ACC112 (cell line): ENCODE results near the gene ARHGEF16.
A peak's percentile ranks its signal among the peaks of the same experiment; 100 is the strongest.

Source experiments
- H2AFZ ChIP-seq: fragments of 200-600 bp; sonication (generic); one replicate; pipeline ENCODE4 v1.6.0; 2017; ENCODE audit warnings: antibody characterized with exemption, low read length; ENCODE audit not compliant: unreplicated experiment
- H3K27ac ChIP-seq: fragments of 200-600 bp; sonication (generic); 2 replicates; pipeline ENCODE4 v1.5.1; 2014; ENCODE audit warnings: low read depth, mild to moderate bottlenecking, antibody characterized with exemption, low read length, moderate library complexity
- H3K27me3 ChIP-seq: fragments of 200-600 bp; sonication (generic); 2 replicates; pipeline ENCODE4 v1.6.1; 2014; ENCODE audit warnings: mild to moderate bottlenecking, antibody characterized with exemption, low read length, moderate library complexity, mixed read lengths; ENCODE audit not compliant: insufficient read depth
- H3K36me3 ChIP-seq: fragments of 200-600 bp; sonication (generic); 2 replicates; pipeline ENCODE4 v1.6.1; 2016; ENCODE audit warnings: mild to moderate bottlenecking, antibody characterized with exemption, low read length, moderate library complexity, mixed read lengths; ENCODE audit not compliant: insufficient read depth
- H3K4me1 ChIP-seq: fragments of 200-600 bp; sonication (generic); one replicate; pipeline ENCODE4 v1.6.1; 2016; ENCODE audit warnings: low read length, mixed read lengths; ENCODE audit not compliant: insufficient read depth, unreplicated experiment, control insufficient read depth
- H3K4me3 ChIP-seq: fragments of 200-600 bp; sonication (generic); 2 replicates; pipeline ENCODE4 v1.5.1; 2014; ENCODE audit warnings: mild to moderate bottlenecking, low read depth, low read length
- H3K79me2 ChIP-seq: fragments of 200-600 bp; sonication (generic); one replicate; pipeline ENCODE4 v1.6.0; 2016; ENCODE audit warnings: low read length; ENCODE audit not compliant: control insufficient read depth, unreplicated experiment, insufficient read depth

ARHGEF16 gene

DNA sequence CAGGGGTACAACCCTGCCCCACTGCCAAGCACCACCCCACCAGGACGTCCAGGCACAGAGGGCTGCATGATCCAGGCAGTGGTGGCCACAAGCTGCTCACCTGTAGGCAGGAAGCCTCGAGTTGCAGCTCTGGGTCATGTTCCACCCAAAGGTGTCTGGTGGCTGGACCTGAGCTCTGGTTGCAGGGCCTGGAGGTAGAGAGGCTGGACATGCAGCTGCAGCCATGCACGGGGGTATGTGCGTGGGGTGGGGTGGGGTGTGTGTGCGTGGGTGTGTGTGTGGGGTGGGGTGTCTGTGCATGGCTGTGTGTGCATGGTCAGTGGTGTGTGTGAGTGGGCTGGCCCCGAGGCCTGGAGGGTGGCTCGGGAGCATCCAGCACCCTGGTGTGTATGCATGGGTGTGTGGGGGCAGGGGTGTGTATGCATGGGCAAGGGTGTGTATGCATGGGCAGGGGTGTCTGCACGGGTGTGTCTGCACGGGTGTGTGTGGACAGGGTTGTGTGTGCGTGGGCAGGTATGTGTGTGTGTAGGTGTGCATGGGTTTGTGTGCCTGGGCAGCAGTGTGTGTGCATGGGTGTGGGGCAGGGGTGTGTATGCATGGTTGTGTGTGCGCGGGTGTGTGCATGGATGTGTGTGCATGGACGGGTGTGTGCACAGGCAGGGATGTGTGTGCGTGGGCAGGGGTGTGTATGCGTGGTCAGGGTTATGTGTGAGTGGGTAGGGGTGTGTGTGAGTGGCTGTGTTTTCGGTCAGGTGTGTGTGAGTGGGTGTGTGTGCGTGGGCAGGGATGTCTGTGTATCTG lies 15.6 kb downstream of the ARHGEF16 start:
- no peaks in the 10 kb centered on the region for H3K36me3 ChIP-seq

DNA sequence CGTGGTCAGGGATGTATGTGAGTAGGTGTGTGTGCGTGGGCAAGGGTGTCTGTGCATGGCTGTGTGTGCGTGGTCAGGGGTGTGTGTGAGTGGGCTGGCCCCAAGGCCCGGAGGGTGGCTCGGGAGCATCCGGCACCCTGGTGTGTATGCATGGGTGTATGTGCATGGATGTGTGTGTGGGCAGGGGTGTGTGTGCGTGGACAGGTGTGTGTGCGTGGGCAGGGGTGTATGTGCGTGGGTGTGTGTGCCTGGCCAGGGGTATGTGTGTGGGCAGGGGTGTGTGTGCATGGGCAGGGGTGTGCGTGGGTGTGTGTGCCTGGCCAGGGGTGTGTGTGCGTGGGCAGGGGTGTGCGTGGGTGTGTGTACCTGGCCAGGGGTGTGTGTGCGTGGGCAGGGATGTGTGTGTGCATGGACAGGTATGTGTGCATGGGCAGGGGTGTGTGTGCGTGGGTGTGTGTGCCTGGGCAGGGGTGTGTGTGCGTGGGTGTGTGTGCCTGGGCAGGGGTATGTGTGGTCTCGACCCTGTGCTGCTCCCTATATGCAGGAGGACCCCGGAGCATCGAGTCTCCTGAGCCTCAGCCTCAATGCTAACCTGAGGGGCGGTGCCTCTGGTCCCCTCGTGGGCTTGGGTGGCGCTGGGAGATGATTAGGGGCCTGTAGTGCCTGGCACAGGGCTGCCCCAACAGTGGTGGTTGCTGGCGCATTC lies 16.3 kb downstream of the ARHGEF16 start:
- H3K36me3 ChIP-seq = no peaks in the 10 kb centered on the region
- peaks cover 37% of the 10 kb centered on the region for H3K4me1 ChIP-seq
- 0 out of 2 replicates have a peak overlapping the region, but pooled peaks have one; percentile 12 for H3K4me3 ChIP-seq
- H2AFZ ChIP-seq = no peak overlapping the region
- H3K79me2 ChIP-seq = no peaks in the 10 kb centered on the region
- H3K27ac ChIP-seq = peak overlapping the region; percentile 70
- no peaks in the 10 kb centered on the region for H3K27me3 ChIP-seq

More for the DNA sequence above, 15.6 kb downstream of the ARHGEF16 start:
- Histone ChIP-seq H3K4me3 (no peak overlapping the region), H3K27me3 (no peaks in the 10 kb centered on the region), H2AFZ (no peak overlapping the region), H3K79me2 (no peaks in the 10 kb centered on the region), H3K4me1 (peaks cover 37% of the 10 kb centered on the region), H3K27ac (no peak overlapping the region)

DNA sequence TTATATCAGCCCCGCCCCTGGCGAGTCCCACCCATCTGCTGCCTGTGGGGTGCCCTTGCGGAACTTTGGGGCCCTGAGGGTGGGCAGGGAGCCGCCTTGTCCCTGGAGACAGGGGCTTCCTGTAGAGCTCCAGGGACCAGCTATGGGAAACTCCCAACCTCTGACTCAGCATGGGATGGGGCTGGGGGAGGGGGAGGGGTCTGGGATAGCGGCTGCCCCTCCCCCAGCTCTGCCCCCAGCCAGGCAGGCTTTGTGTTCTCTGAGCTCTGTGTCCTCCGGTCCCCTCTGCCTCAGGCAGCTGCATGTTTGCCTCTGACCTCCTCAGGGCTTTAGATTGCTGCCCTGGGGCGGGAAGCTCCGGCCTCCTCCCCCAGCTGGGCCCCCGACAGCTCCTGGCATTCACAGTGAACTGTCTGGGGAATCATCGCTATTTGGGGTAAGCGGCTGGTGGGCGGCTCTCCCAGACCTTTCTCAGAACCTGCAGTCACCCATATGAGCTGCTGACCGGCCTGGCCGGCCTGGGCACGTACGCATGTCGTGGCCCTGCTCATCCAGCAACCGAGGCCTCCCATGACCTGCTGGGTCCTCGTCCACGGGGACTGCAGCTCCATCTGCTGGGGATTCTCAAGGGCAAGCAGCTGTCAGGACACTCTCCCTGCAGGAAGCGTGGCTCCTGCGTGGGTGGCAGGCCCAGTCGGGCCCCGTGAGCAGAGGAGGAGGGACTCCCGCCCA lies 17.1 kb downstream of the ARHGEF16 start:
- H3K79me2 ChIP-seq = no peaks in the 10 kb centered on the region
- H3K27ac ChIP-seq = peak overlapping the region; percentile 70
- 0 out of 2 replicates have a peak overlapping the region, but pooled peaks have one; percentile 12 for H3K4me3 ChIP-seq
- peaks cover 37% of the 10 kb centered on the region for H3K4me1 ChIP-seq
- peak overlapping the region; percentile 55 for H2AFZ ChIP-seq
- no peaks in the 10 kb centered on the region for H3K27me3 ChIP-seq
- H3K36me3 ChIP-seq = no peaks in the 10 kb centered on the region

DNA sequence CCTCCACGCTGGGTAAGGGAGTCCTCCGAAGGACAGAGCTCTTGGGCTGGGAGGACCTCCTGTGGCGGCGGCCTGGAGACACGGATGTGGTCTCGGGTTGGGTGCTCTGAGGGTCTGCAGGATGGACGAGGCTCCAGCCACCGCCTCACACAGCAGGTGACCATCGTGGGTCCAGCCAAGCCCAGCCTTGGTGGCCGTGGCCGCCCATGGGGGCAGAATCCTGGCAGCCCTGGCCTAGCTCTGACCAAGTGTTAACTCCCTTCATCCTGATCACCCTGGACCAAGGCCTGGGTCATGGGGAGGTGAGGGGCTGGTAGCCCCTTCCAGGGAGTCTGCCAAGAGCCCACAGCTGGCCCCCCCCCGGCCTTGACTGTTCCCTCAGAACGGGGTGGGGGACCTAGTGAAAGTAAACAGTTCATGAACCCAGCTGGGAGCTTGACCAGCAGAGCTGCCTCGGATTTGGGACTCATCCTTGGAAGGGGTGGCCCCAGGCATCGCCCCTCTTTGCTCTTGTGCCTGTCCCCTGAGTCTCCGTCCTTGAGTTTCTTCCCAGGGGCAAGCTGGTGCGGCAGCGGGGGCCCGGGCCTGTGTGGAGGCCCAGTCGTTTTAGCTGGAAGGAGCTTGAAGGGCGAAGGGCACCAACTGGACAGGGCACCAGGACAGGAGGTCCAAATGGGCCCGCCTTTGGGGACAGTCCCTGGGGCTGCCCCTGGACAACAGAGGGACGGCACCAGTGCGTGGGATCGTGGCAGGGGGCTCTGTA lies 17.8 kb downstream of the ARHGEF16 start:
- Histone ChIP-seq H3K79me2 (no peaks in the 10 kb centered on the region), H2AFZ (no peak overlapping the region), H3K4me3 (no peak overlapping the region), H3K27me3 (no peaks in the 10 kb centered on the region), H3K4me1 (peaks cover 37% of the 10 kb centered on the region), H3K27ac (peak overlapping the region; percentile 70; the same call in 1 of the 2 replicates), H3K36me3 (no peaks in the 10 kb centered on the region)

DNA sequence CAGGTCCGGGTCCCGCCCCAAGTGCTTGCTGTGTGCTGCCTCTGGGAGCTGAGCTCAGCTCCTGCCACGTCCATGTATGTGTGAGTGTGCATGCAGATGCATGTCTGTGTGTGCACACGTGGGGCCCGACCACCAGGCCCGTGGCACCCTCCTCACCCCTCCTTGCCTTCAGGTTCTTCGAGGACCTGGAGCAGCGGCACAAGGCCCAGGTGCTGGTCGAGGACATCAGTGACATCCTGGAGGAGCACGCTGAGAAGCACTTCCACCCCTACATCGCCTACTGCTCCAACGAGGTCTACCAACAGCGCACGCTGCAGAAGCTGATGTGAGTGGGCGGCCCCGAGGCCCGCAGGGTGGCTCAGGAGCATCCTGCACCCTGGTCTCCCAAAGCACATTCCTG lies 18.4 kb downstream of the ARHGEF16 start:
- Histone ChIP-seq H3K36me3 (no peaks in the 10 kb centered on the region), H3K79me2 (no peaks in the 10 kb centered on the region), H3K4me1 (peaks cover 37% of the 10 kb centered on the region), H3K4me3 (no peak overlapping the region), H3K27me3 (no peaks in the 10 kb centered on the region), H3K27ac (no peak overlapping the region; the same call in 1 of the 2 replicates), H2AFZ (no peak overlapping the region)

DNA sequence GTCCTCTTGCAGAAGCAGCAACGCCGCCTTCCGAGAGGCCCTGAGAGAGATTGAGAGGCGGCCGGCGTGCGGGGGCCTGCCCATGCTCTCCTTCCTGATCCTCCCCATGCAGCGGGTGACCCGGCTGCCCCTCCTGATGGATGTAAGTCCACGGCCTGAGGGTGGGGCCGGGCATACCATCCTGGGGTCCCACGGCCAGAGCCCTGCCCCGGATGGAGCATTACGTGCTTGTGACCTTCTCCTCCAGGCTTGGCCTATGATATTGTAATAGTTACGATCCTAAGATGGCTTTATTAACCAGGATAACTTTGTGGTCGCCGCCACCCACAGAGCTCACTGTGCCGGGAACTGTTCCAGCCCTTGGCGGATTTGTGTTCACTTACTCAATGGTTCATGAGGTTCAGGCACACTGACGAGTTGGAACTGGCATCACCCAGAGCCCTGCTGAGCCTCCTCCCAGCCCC lies 18.9 kb downstream of the ARHGEF16 start:
- no peaks in the 10 kb centered on the region for H3K27me3 ChIP-seq

DNA sequence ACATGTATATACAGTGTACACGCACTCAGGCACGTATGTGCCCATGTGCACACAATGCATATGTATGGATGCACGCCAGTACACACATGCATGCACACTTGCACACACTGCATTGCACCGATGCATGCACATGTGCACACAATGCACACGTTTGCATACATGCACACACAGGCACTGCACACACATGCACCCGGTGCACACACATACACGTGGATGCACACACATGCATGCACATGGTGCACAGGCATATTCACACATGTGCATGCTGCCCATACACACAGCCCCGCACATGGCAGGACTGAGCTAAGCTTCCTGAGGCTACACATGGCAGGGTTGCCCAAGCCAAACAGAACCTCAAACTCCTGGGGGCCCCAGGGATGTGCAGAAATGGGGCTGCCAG lies 19.6 kb downstream of the ARHGEF16 start:
- H3K4me1 ChIP-seq = peaks cover 37% of the 10 kb centered on the region
- no peak overlapping the region for H2AFZ ChIP-seq
- H3K27me3 ChIP-seq = no peaks in the 10 kb centered on the region
- no peaks in the 10 kb centered on the region for H3K79me2 ChIP-seq
- H3K4me3 ChIP-seq = no peak overlapping the region
- H3K36me3 ChIP-seq = no peaks in the 10 kb centered on the region
- no peak overlapping the region for H3K27ac ChIP-seq

More for the DNA sequence above, 18.9 kb downstream of the ARHGEF16 start:
- Histone ChIP-seq H3K27ac (no peak overlapping the region; the same call in 1 of the 2 replicates), H2AFZ (no peak overlapping the region), H3K36me3 (no peaks in the 10 kb centered on the region), H3K79me2 (no peaks in the 10 kb centered on the region), H3K4me3 (no peak overlapping the region), H3K4me1 (peaks cover 37% of the 10 kb centered on the region)

DNA sequence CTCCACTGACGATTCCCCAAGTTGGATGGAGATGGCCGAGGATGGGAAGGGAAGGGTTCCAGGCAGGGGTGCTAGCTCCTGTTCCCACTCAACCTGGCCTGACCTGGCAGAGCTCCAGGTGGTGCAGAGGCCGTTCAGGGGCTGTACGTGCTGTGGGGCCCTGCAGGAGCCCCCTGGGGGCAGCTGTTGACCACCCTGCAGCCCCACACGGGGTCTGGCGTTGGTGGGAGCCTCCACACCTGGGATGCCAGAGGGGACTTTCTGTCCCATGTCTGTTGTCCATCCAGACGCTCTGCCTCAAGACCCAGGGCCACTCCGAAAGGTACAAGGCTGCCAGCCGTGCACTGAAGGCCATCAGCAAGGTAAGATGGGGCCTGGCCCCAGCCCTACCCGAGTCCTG lies 20.0 kb downstream of the ARHGEF16 start:
- Histone ChIP-seq H3K36me3 (no peaks in the 10 kb centered on the region), H3K4me1 (peaks cover 37% of the 10 kb centered on the region), H2AFZ (no peak overlapping the region), H3K4me3 (no peak overlapping the region), H3K27me3 (no peaks in the 10 kb centered on the region), H3K27ac (no peak overlapping the region), H3K79me2 (no peaks in the 10 kb centered on the region)

DNA sequence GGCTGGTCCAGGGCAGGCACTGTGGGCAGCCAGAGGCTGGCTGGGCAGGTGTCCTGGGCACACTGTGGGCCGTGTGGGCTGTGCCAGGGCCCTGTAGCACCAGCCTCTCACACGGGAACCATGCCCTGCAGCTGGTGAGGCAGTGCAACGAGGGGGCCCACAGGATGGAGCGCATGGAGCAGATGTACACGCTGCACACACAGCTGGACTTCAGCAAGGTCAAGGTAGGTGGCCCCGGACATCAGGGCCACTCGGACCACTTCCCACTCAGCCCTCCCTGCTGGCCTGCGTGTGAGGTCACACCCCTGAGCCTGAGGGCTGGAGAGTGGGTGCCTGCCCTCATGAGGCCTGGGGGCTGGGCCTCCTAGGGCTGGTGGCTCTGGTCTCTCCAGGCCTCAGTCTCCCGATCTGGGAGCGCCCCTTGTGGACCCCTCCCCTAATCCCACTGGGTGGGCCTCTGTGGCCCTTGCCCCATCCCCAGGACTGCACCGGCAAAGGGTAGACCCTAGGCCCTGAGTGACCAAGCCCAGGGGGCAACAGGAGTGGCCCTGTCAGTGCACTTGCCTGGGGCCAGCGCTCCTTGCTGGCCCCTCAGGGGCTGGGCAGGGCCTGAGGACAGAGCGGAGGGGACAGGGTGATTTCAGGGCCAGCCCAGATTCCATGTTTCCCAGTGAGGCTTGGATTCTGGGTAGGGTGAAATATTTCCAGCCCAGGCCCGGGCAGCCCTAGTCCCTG lies 21.5 kb downstream of the ARHGEF16 start:
- H3K36me3 ChIP-seq = no peaks in the 10 kb centered on the region
- H3K4me3 ChIP-seq = no peak overlapping the region
- H3K79me2 ChIP-seq = no peaks in the 10 kb centered on the region
- no peak overlapping the region for H3K27ac ChIP-seq
- no peak overlapping the region for H2AFZ ChIP-seq
- no peaks in the 10 kb centered on the region for H3K27me3 ChIP-seq
- H3K4me1 ChIP-seq = peaks cover 29% of the 10 kb centered on the region
